Colonic mucosa (tissue), 4 donors: ENCODE results near the gene MPRIP. TPM values are rescaled to one million over a fixed set of nuclear protein-coding genes. Genes with fewer than 3 reads are reported as not detected.

ENCODE experiments used
- DNase-seq: peaks from one replicate; pipeline ENCODE4 v3.0.0-alpha.2; 2020
- H3K27ac ChIP-seq: fragments of 200-600 bp; one replicate; pipeline ENCODE4 v1.8.0; 2021
- H3K27me3 ChIP-seq: fragments of 200-600 bp; one replicate; pipeline ENCODE4 v1.8.0; 2021
- H3K36me3 ChIP-seq: fragments of 200-600 bp; one replicate; pipeline ENCODE4 v1.8.0; 2021
- H3K4me1 ChIP-seq: fragments of 200-600 bp; one replicate; pipeline ENCODE4 v1.8.0; 2021; ENCODE audit warnings: mild to moderate bottlenecking
- H3K4me3 ChIP-seq: fragments of 200-600 bp; one replicate; pipeline ENCODE4 v1.8.0; 2021
- H3K9ac ChIP-seq, 2 donors: one replicate each; pipeline ENCODE4 v1.7.0; 2013; ENCODE audit warnings: control low read depth in 2 of 2, low read depth in 2 of 2, low read length in 2 of 2
- H3K9me3 ChIP-seq: fragments of 200-600 bp; one replicate; pipeline ENCODE4 v1.8.0; 2021
- CTCF ChIP-seq: fragments of 200-600 bp; IDR thresholded peaks from one replicate; pipeline ENCODE4 v1.8.0; 2022; ENCODE audit warnings: antibody characterized with exemption, mild to moderate bottlenecking
- intact Hi-C: fragments of 100-400 bp; cut with DNase I; formaldehyde crosslinking; loops from one replicate; pipeline ENCODE4 v1.14.1; 2022
- total RNA-seq, 2 donors: library from RNA; stranded (reverse); fragmentation: NEBNext Ultra II Directional in 1 of 2; extraction: Animal tissue kit (Norgen Biotek cat#: 25700) in 1 of 2; gene quantifications; one replicate each; pipeline ENCODE4 v1.2.1, GENCODE V29; 2021
- donor health status: healthy.
- donor health status: DM: no; HTN: no; CAD: no.
- donor health status: DM: no; HTN: no; CAD: no.

MPRIP gene
- total RNA-seq, 2 donors from 2014 or later = 146 to 211 TPM

GRCh38 chr17:17073030-17073564, 30.8 kb downstream of the MPRIP start:
- no peaks in the 10 kb centered on the region for H3K27me3 ChIP-seq
- intact Hi-C loops = no loop called here
- H3K9me3 ChIP-seq = no peaks in the 10 kb centered on the region
- no peak overlapping the region for H3K27ac ChIP-seq
- H3K36me3 ChIP-seq = no peaks in the 10 kb centered on the region
- no peak overlapping the region for H3K9ac ChIP-seq
- H3K4me3 ChIP-seq = no peak overlapping the region
- no peak for DNase-seq
- peaks cover 10% of the 10 kb centered on the region for H3K4me1 ChIP-seq
- no peak for TF ChIP-seq CTCF

GRCh38 chr17:17073581-17074403, 31.5 kb downstream of the MPRIP start:
- Histone ChIP-seq H3K4me1 (peaks cover 15% of the 10 kb centered on the region), H3K27me3 (no peaks in the 10 kb centered on the region), H3K36me3 (no peaks in the 10 kb centered on the region), H3K27ac (no peak overlapping the region), H3K4me3 (no peak overlapping the region), H3K9ac (no peak overlapping the region), H3K9me3 (no peaks in the 10 kb centered on the region)
- DNase-seq = no peak
- intact Hi-C loops = no loop called here
- TF ChIP-seq CTCF = no peak

GRCh38 chr17:17075125-17075781, 33.0 kb downstream of the MPRIP start:
- Histone ChIP-seq H3K36me3 (no peaks in the 10 kb centered on the region), H3K27me3 (no peaks in the 10 kb centered on the region), H3K27ac (no peak overlapping the region), H3K9ac (no peak overlapping the region), H3K9me3 (no peaks in the 10 kb centered on the region), H3K4me3 (no peak overlapping the region), H3K4me1 (peaks cover 19% of the 10 kb centered on the region)
- TF ChIP-seq CTCF = no peak
- no peak for DNase-seq
- intact Hi-C loops = no loop called here

GRCh38 chr17:17076066-17076465, 33.8 kb downstream of the MPRIP start:
- Histone ChIP-seq H3K27me3 (no peaks in the 10 kb centered on the region), H3K4me3 (no peak overlapping the region), H3K27ac (no peak overlapping the region), H3K36me3 (no peaks in the 10 kb centered on the region), H3K4me1 (peaks cover 19% of the 10 kb centered on the region), H3K9me3 (no peaks in the 10 kb centered on the region), H3K9ac (no peak overlapping the region)
- intact Hi-C loops = no loop called here
- DNase-seq = no peak
- no peak for TF ChIP-seq CTCF

- no peak for DNase-seq
- Histone ChIP-seq H3K27ac (no peak overlapping the region), H3K27me3 (no peaks in the 10 kb centered on the region), H3K4me3 (no peak overlapping the region), H3K9me3 (no peaks in the 10 kb centered on the region), H3K9ac (no peak overlapping the region), H3K4me1 (peaks cover 19% of the 10 kb centered on the region), H3K36me3 (no peaks in the 10 kb centered on the region)
- intact Hi-C loops = no loop called here
- TF ChIP-seq CTCF = no peak
These were observed 34.8 kb downstream of the MPRIP start for GRCh38 chr17:17077101-17077500.
